NK-92 (cell line): ENCODE results near the gene NEURL1.
"Not testable (repeated sequence)": the region's sequence is repeated elsewhere in the genome, so short reads cannot be mapped to it uniquely, and the experiment has no call there.

ENCODE experiments used
- DNase-seq: peaks from one replicate; lab custom pipeline; 2025; ENCODE audit not compliant: unreplicated experiment; lab: John Stamatoyannopoulos, UW

The NEURL1 gene

DNA sequence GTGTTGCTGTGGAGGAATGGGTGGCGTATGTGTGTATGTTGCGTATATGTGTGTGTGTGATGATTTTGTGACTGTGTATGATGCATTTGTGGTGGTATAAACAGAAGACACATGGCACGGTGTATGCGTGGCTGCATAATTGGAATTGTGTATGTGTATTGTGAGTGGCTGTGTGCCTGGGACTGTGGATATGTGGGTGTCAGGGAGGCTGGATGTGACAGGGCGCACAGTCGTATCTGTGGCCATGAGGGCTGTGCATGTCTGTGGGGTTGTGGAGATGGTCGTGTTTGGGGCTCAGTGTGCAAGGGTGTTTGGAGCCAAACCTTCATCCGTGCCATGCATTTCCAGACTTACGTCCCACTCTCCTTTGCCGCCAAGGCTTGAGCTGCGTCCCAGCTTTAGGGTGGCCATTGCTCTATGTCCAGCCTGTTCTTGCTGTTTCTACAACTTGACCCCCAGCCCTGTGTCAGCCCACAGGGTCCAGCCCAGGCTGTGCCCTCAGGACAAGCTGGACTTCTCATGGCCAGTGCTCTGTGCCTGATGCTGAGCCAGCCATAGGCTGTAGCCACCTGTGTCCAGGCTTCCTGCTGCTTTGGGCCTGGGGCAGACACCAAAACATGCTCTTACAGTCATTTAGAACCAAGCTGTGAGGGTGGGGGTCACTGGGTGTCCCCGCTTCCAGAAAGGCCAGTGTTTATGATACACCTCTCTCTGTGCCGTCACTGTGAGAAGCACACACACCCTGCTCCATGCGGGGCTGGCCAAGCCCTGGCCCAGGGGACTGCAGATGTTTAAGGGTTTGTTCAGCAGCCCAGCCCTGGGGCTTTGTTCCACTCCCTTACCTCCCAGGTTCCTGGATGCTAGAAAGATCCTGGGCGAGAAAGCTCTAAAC is 127.6 kb downstream of the NEURL1 start:
- DNase-seq: no peak

DNA sequence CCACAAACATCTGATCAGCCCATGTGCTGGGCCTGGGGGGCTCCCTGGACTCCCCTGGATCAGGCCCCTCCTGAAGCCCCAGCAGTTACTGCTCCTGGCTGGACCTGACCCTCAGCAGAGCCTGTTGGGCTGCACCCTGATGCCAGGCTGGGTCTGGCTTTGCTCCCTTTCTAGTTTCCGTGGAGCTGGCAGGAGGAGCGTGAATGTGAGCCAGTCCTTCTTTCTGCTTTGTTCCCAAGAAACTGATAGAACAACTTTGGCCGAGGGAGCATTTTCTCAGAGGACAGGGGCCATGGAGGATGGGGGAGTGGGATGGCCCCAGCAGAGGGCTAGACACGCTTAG is 128.2 kb downstream of the NEURL1 start:
- no peak for DNase-seq

DNA sequence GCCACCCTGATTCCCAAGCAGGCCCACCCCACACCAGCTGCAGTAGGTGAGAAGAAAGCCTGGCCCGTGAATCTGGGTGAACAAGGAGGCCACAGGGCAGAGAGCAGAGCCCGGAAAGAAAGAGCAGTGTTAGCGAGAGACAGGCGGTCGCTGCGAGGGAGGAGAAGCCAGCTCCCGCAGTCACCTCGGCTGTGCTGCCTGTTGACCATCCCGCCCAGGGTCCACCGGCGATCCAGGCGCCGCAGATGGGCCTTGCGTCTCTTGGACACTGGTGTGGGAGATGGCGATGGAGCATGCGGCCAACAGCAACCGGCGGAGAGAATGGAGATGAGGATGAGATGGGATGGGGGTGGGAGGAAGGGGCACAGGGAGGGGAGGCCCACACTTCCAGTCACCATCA is 128.8 kb downstream of the NEURL1 start:
- no peak for DNase-seq

DNA sequence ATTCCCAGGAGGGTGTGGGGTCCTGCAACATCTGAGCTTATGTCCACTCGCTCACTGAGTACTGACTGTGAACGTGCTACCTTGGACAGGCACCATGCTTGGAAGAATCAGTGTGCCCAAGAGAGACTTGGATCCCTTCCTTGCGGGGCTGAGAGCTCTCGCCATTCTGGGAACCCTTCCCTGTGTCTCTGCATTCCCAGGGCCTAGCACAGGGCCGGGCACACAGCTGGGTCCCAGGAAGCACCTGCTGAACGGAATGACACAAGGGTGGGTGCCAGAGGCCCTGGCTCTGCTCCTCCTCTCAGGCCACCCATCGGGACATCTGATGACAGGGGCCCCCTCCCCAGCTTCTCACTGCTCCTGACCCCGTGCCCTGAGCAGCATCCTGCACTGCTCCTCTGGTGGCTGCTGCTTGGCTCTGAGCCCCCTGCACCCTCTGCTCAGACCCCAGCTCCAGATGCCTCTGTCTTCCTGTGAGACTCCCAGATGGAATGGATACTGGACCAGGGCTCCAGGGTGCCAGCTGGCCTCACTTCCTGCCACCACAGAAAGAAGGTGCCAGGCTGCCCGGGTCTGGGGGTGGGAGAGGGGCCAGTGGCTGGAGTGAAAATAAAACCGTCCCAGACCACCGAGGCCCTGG is 129.6 kb downstream of the NEURL1 start:
- DNase-seq: no peak

GRCh38 chr10:103626178-103626577 is 132.7 kb downstream of the NEURL1 start:
- DNase-seq: no peak

DNA sequence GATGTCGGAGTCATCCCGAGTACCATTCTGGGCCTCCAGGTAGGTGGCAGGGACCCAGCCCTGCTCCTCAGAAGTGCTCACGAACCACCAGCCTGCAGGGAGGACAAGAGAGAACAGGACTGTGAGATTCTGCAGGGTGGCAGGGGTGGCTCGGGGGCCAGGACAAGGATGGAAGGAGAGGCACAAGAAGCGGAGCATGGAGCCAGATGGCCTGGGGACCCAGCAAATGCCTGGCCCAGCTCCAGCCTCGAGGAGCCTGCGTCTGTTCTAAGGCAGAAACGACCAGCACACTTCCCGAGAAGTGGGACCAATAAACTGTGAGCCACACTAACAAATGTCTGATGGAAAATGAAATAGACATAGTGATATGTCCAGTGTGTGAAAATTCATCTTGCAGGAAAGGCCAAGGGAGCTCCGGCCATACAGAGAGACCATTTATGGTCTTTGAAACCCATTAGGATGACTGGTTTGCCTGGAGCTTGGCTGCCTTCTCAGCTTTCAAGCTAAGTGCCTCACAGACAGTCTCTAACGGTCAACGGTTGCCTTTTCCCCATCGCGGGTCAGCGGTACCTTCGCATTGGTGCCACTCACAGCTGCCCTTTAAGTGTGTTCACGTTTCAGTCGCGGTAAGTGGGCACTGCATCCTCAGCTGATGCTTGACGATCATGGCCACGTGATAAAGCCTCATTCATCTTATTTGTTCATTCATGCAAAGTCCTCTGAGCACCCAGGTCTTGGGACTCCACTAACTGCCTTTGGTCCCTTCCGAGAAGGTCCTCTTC is 133.8 kb downstream of the NEURL1 start:
- DNase-seq: no peak

DNA sequence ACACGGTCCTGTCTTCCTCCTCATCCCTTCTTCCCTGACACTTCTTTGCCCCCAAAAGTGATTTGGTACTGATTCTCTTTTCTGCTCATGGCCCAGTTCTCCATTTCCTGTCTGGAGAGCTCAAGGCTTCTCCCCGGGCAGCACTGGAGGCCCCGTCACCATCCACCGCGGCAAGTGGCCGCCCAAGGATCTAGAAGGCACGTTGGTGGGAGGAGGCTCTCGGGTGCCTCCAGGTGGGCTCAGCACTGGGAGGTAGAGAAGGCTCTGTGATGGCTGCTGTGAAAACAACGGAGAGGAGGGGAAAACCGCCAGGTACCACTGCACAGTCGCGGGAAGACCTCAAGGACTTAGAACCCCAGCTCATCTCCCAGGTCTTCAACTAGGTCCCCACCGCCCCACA is 134.4 kb downstream of the NEURL1 start:
- no peak for DNase-seq

DNA sequence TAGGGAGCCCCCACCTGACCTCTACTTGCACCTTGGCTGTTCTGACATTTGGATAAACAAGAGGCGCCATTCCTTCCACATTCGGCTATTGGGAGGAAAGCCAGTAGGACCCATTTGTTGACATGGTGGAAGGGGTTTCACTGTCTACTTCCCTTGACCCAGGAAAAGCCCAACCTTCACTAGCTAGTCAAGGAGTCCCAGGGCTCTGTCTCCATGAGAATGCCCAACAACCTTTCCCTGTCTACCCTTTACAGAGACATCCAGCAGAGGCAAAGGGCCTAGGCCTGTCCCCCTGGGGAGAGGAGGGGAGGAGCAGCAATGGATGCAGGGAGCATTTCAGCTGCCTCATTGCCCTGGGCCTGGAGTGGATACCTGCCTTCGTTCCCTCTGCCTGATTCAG is 136.1 kb downstream of the NEURL1 start:
- DNase-seq: no peak

DNA sequence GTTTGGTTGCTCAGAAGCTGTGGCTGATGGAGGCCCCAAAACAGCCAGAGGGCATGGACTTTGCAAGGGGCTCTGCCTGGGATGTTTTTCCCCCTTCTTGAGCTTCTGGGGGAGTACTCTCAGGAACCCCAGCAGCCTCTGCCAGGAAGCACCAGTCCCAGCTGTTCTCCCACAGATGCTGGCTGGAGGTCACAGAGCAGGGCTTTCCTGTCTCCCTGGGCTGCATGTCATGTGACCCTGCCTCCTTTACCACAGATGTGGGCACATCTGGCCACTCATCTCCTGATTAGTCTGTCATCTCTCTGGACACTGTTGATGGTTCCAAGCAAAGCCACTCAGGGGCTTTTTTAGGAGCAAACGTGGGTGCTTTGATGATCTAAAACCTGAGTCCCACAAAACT is 136.7 kb downstream of the NEURL1 start:
- DNase-seq: no peak

- no peak for DNase-seq
These were observed 138.7 kb downstream of the NEURL1 start for GRCh38 chr10:103632247-103632642.

DNA sequence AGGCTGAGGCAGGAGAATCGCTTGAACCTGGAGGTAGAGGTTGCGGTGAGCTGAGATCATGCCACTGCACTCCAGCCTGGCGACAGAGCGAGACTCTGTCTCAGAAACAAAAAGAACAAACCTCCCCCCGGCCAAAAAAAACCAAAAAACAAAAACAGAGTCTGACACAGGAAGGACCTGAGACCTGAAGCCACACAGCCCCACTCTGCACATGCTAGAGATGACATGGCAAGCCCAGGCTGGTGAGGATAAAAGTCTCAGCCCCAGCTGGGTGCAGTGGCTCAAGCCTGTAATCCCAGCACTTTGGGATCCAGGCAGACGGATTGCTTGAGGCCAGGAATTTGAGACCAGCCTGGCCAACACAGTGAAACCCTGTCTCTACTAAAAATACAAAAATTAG is 139.4 kb downstream of the NEURL1 start:
- DNase-seq: not testable (repeated sequence)

DNA sequence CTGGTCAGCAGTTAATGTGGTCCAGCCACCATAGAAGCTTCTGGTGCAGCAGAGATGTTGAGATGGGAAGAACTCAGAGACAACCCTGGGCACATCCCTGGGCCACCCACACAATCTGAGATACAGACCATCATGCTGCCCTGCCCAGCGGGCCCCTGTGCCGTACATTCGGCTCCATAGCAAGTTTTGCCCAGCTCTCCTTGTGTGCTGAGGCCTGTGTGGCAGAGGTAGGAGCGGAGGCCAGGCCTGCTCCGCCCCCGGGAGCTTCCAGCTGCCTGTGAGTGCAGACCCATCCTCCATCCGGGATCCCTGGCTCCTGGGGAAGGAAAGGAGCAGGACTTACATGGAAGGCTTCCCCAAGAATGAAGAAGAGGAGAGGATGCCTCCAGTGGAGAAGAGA is 140.3 kb downstream of the NEURL1 start:
- no peak for DNase-seq

DNA sequence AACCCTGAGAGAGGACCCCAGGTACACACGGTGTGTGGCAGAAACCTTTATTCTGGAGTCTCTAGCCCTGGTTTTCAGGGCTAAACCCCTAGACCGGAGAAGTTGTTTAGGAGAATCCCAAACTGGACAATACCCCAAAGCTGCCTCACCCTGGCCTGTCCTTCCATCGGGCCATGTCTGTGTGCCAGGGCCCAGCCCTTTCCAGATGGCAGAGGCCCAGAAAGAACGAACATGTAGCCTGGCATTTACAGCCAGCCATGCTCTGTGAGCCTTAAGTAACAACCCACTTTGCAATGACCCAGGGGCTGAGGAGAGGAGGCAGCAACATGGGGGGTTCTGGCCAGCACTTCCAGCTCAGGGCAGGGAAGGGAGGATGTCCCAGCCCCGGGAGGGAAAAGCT is 142.1 kb downstream of the NEURL1 start:
- no peak for DNase-seq

DNA sequence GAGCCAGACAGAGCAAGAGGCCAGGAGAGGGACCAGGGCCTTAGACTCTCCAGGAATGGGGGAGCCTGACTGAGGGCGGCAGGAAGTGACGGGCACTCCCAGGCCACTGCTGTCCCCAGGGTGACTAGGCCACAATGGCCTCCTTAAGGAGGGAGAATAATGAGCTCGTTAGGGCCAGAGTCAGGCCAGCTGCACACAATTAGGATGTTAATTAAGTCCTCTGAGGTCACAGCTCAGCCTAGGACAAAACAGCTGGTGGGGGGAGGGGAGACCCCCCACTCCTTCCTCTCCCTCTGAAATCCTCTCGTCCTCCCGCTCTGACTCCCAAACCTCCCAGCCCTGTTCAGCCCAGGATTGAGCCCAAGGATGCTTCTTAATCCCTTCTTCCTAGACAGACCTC is 143.0 kb downstream of the NEURL1 start:
- no peak for DNase-seq

GRCh38 chr10:103637011-103637410 is 143.5 kb downstream of the NEURL1 start:
- DNase-seq: no peak

- no peak for DNase-seq
These were observed 144.5 kb downstream of the NEURL1 start for GRCh38 chr10:103637927-103638557.

- DNase-seq: no peak
These were observed 145.4 kb downstream of the NEURL1 start for GRCh38 chr10:103638948-103639347.

- DNase-seq: no peak
These were observed 147.1 kb downstream of the NEURL1 start for GRCh38 chr10:103640436-103641181.

DNA sequence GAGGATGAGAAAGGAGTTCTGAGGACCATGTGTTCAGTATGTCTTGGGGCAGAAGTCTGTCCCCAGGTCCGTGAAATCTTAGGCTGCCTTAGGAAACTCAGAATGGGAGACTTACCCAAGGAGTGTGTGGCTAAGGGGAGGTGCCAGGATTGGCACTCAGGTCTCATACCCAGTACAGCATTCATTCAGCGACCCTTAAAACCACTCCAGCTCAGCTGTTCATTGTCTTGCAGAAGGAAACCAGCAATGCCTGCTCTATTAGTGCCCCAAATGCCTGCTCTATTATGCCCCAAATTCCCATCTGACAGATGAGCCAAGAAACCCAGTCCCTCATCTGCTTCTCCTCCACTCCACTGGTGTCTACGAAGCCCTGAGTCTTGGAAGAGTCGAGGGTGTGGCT is 147.8 kb downstream of the NEURL1 start:
- DNase-seq: no peak
